HG03135 (cell line): ENCODE data around the gene RAD50.
"Not testable (repeated sequence)": the region's sequence is repeated elsewhere in the genome, so short reads cannot be mapped to it uniquely, and the experiment has no call there.

Source experiments
- ATAC-seq: cut with Tn5 transposase; IDR thresholded peaks from one replicate; pipeline ENCODE4 v1.9.1; 2021; ENCODE audit warnings: mild to moderate bottlenecking, moderate library complexity; ENCODE audit not compliant: unreplicated experiment

Gene RAD50

GRCh38 chr5:132691755-132692631 lies 135.2 kb downstream of the RAD50 start:
- not testable (repeated sequence) for ATAC-seq

GRCh38 chr5:132692632-132692967 lies 135.8 kb downstream of the RAD50 start:
- no peak for ATAC-seq
